Ramos (cell line): Measurements from ENCODE around the gene EPHB2.

Source experiments
- in situ Hi-C: fragments of 300-500 bp; cut with MboI; formaldehyde crosslinking; loops from one replicate; pipeline ENCODE4 v1.14.3; 2022; ENCODE audit warnings: low sequenced_read_pairs; ENCODE audit not compliant: unreplicated experiment

Gene EPHB2

GRCh38 chr1:22717037-22717760, 6.6 kb downstream of the EPHB2 start:
- in situ Hi-C loops = no loop called here

- in situ Hi-C loops = no loop called here
Observed at GRCh38 chr1:22721122-22721873, 10.7 kb downstream of the EPHB2 start.

- in situ Hi-C loops = no loop called here
Observed at GRCh38 chr1:22722901-22723550, 12.4 kb downstream of the EPHB2 start.

- in situ Hi-C loops = no loop called here
Observed at GRCh38 chr1:22727873-22728272, 17.2 kb downstream of the EPHB2 start.

- in situ Hi-C loops = no loop called here
Observed at GRCh38 chr1:22728751-22729399, 18.2 kb downstream of the EPHB2 start.

- in situ Hi-C loops = no loop called here
Observed at GRCh38 chr1:22729400-22729773, 18.7 kb downstream of the EPHB2 start.

- in situ Hi-C loops = no loop called here
Observed at GRCh38 chr1:22729912-22730311, 19.3 kb downstream of the EPHB2 start.

- in situ Hi-C loops = no loop called here
Observed at GRCh38 chr1:22731924-22732720, 21.5 kb downstream of the EPHB2 start.

- in situ Hi-C loops = no loop called here
Observed at GRCh38 chr1:22733643-22734042, 23.0 kb downstream of the EPHB2 start.

- in situ Hi-C loops = no loop called here
Observed at GRCh38 chr1:22736501-22737080, 26.0 kb downstream of the EPHB2 start.

GRCh38 chr1:22737374-22738068, 26.9 kb downstream of the EPHB2 start:
- in situ Hi-C loops = no loop called here

GRCh38 chr1:22738069-22738435, 27.4 kb downstream of the EPHB2 start:
- in situ Hi-C loops = no loop called here

- in situ Hi-C loops = no loop called here
Observed at GRCh38 chr1:22738522-22738921, 27.9 kb downstream of the EPHB2 start.

GRCh38 chr1:22739648-22740385, 29.2 kb downstream of the EPHB2 start:
- in situ Hi-C loops = no loop called here

- in situ Hi-C loops = no loop called here
Observed at GRCh38 chr1:22741118-22741517, 30.5 kb downstream of the EPHB2 start.

GRCh38 chr1:22745669-22746585, 35.3 kb downstream of the EPHB2 start:
- in situ Hi-C loops = no loop called here

- in situ Hi-C loops = no loop called here
Observed at GRCh38 chr1:22747021-22747734, 36.5 kb downstream of the EPHB2 start.
